SK-N-SH treated with all-trans-retinoic acid at 6 μM for 48 hours (cell line): ENCODE results near the gene C8G.

Experiments
- ARNTL ChIP-seq: fragments of 450-650 bp; formaldehyde crosslinking; IDR thresholded peaks from 2 replicates; pipeline ENCODE4 v1.5.0; 2020; ENCODE audit warnings: low read depth, mild to moderate bottlenecking, moderate library complexity, borderline replicate concordance
- CSDC2 ChIP-seq: fragments of 250-450 bp; sonication (Bioruptor Pico); IDR thresholded peaks from 2 replicates; pipeline ENCODE4 v1.5.0; 2020; ENCODE audit warnings: mild to moderate bottlenecking, moderate library complexity
- RARB ChIP-seq: fragments of 250-450 bp; sonication (Bioruptor Pico); IDR thresholded peaks from 2 replicates; pipeline ENCODE4 v1.8.0; 2021; ENCODE audit warnings: mild to moderate bottlenecking, moderate library complexity
- SNAI2 ChIP-seq: fragments of 250-450 bp; sonication (Bioruptor Pico); IDR thresholded peaks from 2 replicates; pipeline ENCODE4 v1.5.0; 2020; ENCODE audit warnings: mild to moderate bottlenecking, moderate library complexity
- TF ChIP-seq, protein P1 (sequence below): fragments of 250-450 bp; sonication (Bioruptor Pico); IDR thresholded peaks from 2 replicates; pipeline ENCODE4 v1.8.0; 2020; ENCODE audit warnings: mild to moderate bottlenecking, moderate library complexity, borderline replicate concordance
- TF ChIP-seq, protein P2 (sequence below): fragments of 250-450 bp; sonication (Bioruptor Pico); IDR thresholded peaks from 2 replicates; pipeline ENCODE4 v1.5.0; 2020; ENCODE audit warnings: mild to moderate bottlenecking, moderate library complexity
- TF ChIP-seq, protein P3 (sequence below): fragments of 250-450 bp; sonication (Bioruptor Pico); IDR thresholded peaks from 2 replicates; pipeline ENCODE4 v1.8.0; 2021; ENCODE audit warnings: low read depth, mild to moderate bottlenecking, moderate library complexity, borderline replicate concordance
- TF ChIP-seq, protein P4 (sequence below): fragments of 250-450 bp; sonication (Bioruptor Pico); IDR thresholded peaks from 2 replicates; pipeline ENCODE4 v1.5.1; 2021; ENCODE audit warnings: mild to moderate bottlenecking, moderate library complexity

DNA sequence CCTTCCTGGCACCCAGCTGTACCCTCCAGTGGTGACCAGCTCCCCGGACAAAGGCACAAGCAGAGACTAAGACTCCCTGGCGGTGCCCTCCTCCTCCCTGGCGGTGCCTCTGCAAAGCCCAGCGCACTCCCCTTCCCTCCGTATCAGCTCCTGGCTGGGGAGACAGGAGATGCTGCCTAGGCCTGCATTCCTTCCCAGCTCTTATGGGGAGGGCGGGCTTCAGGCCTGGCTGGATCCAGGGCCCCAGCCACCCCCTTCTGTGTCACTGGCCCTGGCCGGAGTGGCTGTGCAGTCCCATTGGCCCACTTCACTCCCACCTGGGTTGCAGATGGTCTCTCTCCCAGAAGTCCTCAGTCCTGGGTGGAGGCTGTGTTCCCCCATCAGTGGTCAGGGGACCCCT, 13.4 kb downstream of the C8G start:
- TF ChIP-seq CSDC2: no peak
- TF ChIP-seq, protein P1, sequence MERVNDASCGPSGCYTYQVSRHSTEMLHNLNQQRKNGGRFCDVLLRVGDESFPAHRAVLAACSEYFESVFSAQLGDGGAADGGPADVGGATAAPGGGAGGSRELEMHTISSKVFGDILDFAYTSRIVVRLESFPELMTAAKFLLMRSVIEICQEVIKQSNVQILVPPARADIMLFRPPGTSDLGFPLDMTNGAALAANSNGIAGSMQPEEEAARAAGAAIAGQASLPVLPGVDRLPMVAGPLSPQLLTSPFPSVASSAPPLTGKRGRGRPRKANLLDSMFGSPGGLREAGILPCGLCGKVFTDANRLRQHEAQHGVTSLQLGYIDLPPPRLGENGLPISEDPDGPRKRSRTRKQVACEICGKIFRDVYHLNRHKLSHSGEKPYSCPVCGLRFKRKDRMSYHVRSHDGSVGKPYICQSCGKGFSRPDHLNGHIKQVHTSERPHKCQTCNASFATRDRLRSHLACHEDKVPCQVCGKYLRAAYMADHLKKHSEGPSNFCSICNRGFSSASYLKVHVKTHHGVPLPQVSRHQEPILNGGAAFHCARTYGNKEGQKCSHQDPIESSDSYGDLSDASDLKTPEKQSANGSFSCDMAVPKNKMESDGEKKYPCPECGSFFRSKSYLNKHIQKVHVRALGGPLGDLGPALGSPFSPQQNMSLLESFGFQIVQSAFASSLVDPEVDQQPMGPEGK (CRISPR knock-in tag): no peak
- TF ChIP-seq SNAI2: no peak
- TF ChIP-seq, protein P2, sequence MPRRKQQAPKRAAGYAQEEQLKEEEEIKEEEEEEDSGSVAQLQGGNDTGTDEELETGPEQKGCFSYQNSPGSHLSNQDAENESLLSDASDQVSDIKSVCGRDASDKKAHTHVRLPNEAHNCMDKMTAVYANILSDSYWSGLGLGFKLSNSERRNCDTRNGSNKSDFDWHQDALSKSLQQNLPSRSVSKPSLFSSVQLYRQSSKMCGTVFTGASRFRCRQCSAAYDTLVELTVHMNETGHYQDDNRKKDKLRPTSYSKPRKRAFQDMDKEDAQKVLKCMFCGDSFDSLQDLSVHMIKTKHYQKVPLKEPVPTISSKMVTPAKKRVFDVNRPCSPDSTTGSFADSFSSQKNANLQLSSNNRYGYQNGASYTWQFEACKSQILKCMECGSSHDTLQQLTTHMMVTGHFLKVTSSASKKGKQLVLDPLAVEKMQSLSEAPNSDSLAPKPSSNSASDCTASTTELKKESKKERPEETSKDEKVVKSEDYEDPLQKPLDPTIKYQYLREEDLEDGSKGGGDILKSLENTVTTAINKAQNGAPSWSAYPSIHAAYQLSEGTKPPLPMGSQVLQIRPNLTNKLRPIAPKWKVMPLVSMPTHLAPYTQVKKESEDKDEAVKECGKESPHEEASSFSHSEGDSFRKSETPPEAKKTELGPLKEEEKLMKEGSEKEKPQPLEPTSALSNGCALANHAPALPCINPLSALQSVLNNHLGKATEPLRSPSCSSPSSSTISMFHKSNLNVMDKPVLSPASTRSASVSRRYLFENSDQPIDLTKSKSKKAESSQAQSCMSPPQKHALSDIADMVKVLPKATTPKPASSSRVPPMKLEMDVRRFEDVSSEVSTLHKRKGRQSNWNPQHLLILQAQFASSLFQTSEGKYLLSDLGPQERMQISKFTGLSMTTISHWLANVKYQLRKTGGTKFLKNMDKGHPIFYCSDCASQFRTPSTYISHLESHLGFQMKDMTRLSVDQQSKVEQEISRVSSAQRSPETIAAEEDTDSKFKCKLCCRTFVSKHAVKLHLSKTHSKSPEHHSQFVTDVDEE (CRISPR knock-in tag): no peak
- TF ChIP-seq ARNTL (CRISPR knock-in tag): no peak
- TF ChIP-seq, protein P3, sequence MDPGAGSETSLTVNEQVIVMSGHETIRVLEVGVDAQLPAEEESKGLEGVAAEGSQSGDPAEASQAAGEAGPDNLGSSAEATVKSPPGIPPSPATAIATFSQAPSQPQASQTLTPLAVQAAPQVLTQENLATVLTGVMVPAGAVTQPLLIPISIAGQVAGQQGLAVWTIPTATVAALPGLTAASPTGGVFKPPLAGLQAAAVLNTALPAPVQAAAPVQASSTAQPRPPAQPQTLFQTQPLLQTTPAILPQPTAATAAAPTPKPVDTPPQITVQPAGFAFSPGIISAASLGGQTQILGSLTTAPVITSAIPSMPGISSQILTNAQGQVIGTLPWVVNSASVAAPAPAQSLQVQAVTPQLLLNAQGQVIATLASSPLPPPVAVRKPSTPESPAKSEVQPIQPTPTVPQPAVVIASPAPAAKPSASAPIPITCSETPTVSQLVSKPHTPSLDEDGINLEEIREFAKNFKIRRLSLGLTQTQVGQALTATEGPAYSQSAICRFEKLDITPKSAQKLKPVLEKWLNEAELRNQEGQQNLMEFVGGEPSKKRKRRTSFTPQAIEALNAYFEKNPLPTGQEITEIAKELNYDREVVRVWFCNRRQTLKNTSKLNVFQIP (CRISPR knock-in tag): no peak
- TF ChIP-seq, protein P4, sequence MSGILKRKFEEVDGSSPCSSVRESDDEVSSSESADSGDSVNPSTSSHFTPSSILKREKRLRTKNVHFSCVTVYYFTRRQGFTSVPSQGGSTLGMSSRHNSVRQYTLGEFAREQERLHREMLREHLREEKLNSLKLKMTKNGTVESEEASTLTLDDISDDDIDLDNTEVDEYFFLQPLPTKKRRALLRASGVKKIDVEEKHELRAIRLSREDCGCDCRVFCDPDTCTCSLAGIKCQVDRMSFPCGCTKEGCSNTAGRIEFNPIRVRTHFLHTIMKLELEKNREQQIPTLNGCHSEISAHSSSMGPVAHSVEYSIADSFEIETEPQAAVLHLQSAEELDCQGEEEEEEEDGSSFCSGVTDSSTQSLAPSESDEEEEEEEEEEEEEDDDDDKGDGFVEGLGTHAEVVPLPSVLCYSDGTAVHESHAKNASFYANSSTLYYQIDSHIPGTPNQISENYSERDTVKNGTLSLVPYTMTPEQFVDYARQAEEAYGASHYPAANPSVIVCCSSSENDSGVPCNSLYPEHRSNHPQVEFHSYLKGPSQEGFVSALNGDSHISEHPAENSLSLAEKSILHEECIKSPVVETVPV (CRISPR knock-in tag): no peak
- no peak for TF ChIP-seq RARB (CRISPR knock-in tag)
